ENCODE measurements around the gene NINL. TPM values are rescaled to one million over a fixed set of nuclear protein-coding genes. Genes with fewer than 3 reads are reported as not detected.

NINL gene
- total RNA-seq, 1 experiment from 2014 or later = 1.2 TPM

GRCh38 chr20:25487306-25487705, 98.0 kb downstream of the NINL start:
- no peak for DNase-seq (ENCODE audit: unreplicated experiment)
- peaks cover 9% of the 10 kb centered on the region for H3K27me3 Mint-ChIP-seq (ENCODE audit: insufficient read depth, unreplicated experiment)
- BruUV-seq (replicated peaks) = no TSS peak
- ChIA-PET CTCF (interaction anchor here (0.6 to 2.5 kb wide), 6 partner anchors 47 to 267 kb away, joined by 3 to 20 read pairs (median 3); no protein-coding TSS in a partner anchor), POLR2A (interaction anchor here (0.7 to 1.2 kb wide), 2 partner anchors 9 to 66 kb away, joined by 6 to 9 read pairs; no protein-coding TSS in a partner anchor)
- no peak overlapping the region for H3K27ac Mint-ChIP-seq (ENCODE audit: low read depth, unreplicated experiment)
- H3K4me1 Mint-ChIP-seq (ENCODE audit: insufficient read depth, unreplicated experiment) = peaks cover 14% of the 10 kb centered on the region
- TF ChIP-seq, protein P1, sequence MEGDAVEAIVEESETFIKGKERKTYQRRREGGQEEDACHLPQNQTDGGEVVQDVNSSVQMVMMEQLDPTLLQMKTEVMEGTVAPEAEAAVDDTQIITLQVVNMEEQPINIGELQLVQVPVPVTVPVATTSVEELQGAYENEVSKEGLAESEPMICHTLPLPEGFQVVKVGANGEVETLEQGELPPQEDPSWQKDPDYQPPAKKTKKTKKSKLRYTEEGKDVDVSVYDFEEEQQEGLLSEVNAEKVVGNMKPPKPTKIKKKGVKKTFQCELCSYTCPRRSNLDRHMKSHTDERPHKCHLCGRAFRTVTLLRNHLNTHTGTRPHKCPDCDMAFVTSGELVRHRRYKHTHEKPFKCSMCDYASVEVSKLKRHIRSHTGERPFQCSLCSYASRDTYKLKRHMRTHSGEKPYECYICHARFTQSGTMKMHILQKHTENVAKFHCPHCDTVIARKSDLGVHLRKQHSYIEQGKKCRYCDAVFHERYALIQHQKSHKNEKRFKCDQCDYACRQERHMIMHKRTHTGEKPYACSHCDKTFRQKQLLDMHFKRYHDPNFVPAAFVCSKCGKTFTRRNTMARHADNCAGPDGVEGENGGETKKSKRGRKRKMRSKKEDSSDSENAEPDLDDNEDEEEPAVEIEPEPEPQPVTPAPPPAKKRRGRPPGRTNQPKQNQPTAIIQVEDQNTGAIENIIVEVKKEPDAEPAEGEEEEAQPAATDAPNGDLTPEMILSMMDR (IDR thresholded peaks at IDR 0.05; ENCODE audit: unreplicated experiment) = no peak
- H3K4me3 Mint-ChIP-seq (ENCODE audit: unreplicated experiment) = no peak overlapping the region
- intact Hi-C loops (cut with micrococcal nuclease) = no loop called here
- no peaks in the 10 kb centered on the region for H3K9me3 Mint-ChIP-seq (ENCODE audit: unreplicated experiment)
- peaks cover 7% of the 10 kb centered on the region for H3K36me3 Mint-ChIP-seq (ENCODE audit: insufficient read depth, unreplicated experiment)

GRCh38 chr20:25486377-25486776, 99.0 kb downstream of the NINL start:
- H3K27ac Mint-ChIP-seq (ENCODE audit: low read depth, unreplicated experiment) = no peak overlapping the region
- no TSS peak for BruUV-seq (replicated peaks)
- H3K4me3 Mint-ChIP-seq (ENCODE audit: unreplicated experiment) = no peak overlapping the region
- no peaks in the 10 kb centered on the region for H3K27me3 Mint-ChIP-seq (ENCODE audit: insufficient read depth, unreplicated experiment)
- CTCF ChIA-PET = interaction anchor here (0.6 to 2.5 kb wide), 4 partner anchors 16 to 66 kb away, joined by 3 to 20 read pairs (median 3); no protein-coding TSS in a partner anchor
- TF ChIP-seq, protein P1 (IDR thresholded peaks at IDR 0.05; ENCODE audit: unreplicated experiment) = no peak
- no peak for DNase-seq (ENCODE audit: unreplicated experiment)
- POLR2A ChIA-PET = interaction anchor here (0.5 to 0.7 kb wide), 3 partner anchors 17 to 525 kb away, joined by 3 read pairs; no protein-coding TSS in a partner anchor
- peaks cover 7% of the 10 kb centered on the region for H3K36me3 Mint-ChIP-seq (ENCODE audit: insufficient read depth, unreplicated experiment)
- no peaks in the 10 kb centered on the region for H3K9me3 Mint-ChIP-seq (ENCODE audit: unreplicated experiment)
- intact Hi-C loops (cut with micrococcal nuclease) = no loop called here
- H3K4me1 Mint-ChIP-seq (ENCODE audit: insufficient read depth, unreplicated experiment) = peaks cover 14% of the 10 kb centered on the region

DNA sequence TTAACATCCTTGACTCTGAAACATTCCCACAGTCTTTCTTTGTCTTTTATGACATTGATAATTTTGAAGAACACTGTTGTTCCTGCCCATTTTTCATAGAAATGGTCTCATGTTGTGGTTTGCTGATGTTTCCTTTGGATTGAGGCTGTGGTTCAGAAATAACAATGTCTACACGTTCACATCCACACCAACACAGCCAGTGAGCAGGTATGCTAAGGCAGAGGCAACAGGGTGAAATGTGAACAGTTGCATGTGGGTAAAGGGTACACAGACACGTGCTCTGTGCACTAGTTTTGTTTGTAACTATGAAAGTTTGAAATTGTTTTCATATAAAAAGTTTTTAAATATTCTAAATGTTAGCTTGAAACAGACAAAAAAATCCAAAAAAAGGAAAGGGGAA, 99.5 kb downstream of the NINL start:
- Mint-ChIP-seq H3K4me3 (ENCODE audit: unreplicated experiment) (no peak overlapping the region), H3K9me3 (ENCODE audit: unreplicated experiment) (no peaks in the 10 kb centered on the region), H3K36me3 (ENCODE audit: insufficient read depth, unreplicated experiment) (peaks cover 7% of the 10 kb centered on the region), H3K27ac (ENCODE audit: low read depth, unreplicated experiment) (no peak overlapping the region), H3K27me3 (ENCODE audit: insufficient read depth, unreplicated experiment) (no peaks in the 10 kb centered on the region), H3K4me1 (ENCODE audit: insufficient read depth, unreplicated experiment) (peaks cover 14% of the 10 kb centered on the region)
- ChIA-PET CTCF (interaction anchor here (0.6 to 2.5 kb wide), 4 partner anchors 16 to 65 kb away, joined by 3 to 20 read pairs (median 3); no protein-coding TSS in a partner anchor), POLR2A (interaction anchor here (0.7 kb wide), 1 partner anchor 524 kb away, joined by 3 read pairs; no protein-coding TSS in a partner anchor)
- intact Hi-C loops (cut with micrococcal nuclease) = no loop called here
- TF ChIP-seq, protein P1 (IDR thresholded peaks at IDR 0.05; ENCODE audit: unreplicated experiment) = no peak
- BruUV-seq (replicated peaks) = no TSS peak
- no peak for DNase-seq (ENCODE audit: unreplicated experiment)

- TF ChIP-seq, protein P1 (IDR thresholded peaks at IDR 0.05; ENCODE audit: unreplicated experiment) = no peak
- Mint-ChIP-seq H3K4me1 (ENCODE audit: insufficient read depth, unreplicated experiment) (peaks cover 14% of the 10 kb centered on the region), H3K27ac (ENCODE audit: low read depth, unreplicated experiment) (no peak overlapping the region), H3K27me3 (ENCODE audit: insufficient read depth, unreplicated experiment) (no peaks in the 10 kb centered on the region), H3K9me3 (ENCODE audit: unreplicated experiment) (no peaks in the 10 kb centered on the region), H3K4me3 (ENCODE audit: unreplicated experiment) (peak overlapping the region; percentile 4), H3K36me3 (ENCODE audit: insufficient read depth, unreplicated experiment) (peaks cover 7% of the 10 kb centered on the region)
- no TSS peak for BruUV-seq (replicated peaks)
- ChIA-PET CTCF (interaction anchor here (1.3 kb wide), 1 partner anchor 25 kb away, joined by 4 read pairs; no protein-coding TSS in a partner anchor), POLR2A (interaction anchor here (1.1 kb wide), 1 partner anchor 491 kb away, joined by 4 read pairs; no protein-coding TSS in a partner anchor)
- intact Hi-C loops (cut with micrococcal nuclease) = no loop called here
- DNase-seq (ENCODE audit: unreplicated experiment) = peak; percentile 40
Observed at GRCh38 chr20:25484911-25485511, 100.3 kb downstream of the NINL start.
